IMR-90 (cell line): ENCODE measurements around the gene TTC7B. TPM values are rescaled to one million over a fixed set of nuclear protein-coding genes. Genes with fewer than 3 reads are reported as not detected.

Experiments
- ATAC-seq: fragments of 200-7000 bp; cut with Tn5 transposase; 2 replicates; pipeline ENCODE4 v1.9.1; 2020; ENCODE audit warnings: low read depth, mild to moderate bottlenecking, moderate library complexity
- BruUV-seq: library from RNA; stranded (reverse); fragments of 400-500 nt; replicated peaks from 2 replicates; lab custom pipeline; 2021; lab: Mats Ljungman, UMichigan
- CTCF ChIA-PET: fragments of 300-600 bp; formaldehyde crosslinking; extraction: SDS; loops from one replicate; lab custom pipeline; 2021; ENCODE audit warnings: antibody characterized with exemption; lab: Yijun Ruan, JAX
- POLR2A ChIA-PET: fragments of 300-600 bp; sonication (Branson Sonifier 250); formaldehyde crosslinking; loops from one replicate; lab custom pipeline; 2022; ENCODE audit warnings: antibody characterized with exemption; ENCODE audit not compliant: unreplicated experiment; lab: Charles Lee
- DNase-seq: peaks from one replicate; pipeline ENCODE4 v3.0.0; 2013
- H2AFZ ChIP-seq: replicated peaks from 2 replicates; pipeline ENCODE3; 2013; ENCODE audit warnings: low read length, mild to moderate bottlenecking; ENCODE audit not compliant: poor library complexity
- H2AK5ac ChIP-seq: 2 replicates; pipeline ENCODE4 v1.6.1; 2013; ENCODE audit warnings: low read depth, low read length, inconsistent platforms
- H2AK9ac ChIP-seq: replicated peaks from 2 replicates; pipeline ENCODE3; 2013; ENCODE audit warnings: mild to moderate bottlenecking, low read depth, low read length, moderate library complexity; ENCODE audit not compliant: poor library complexity
- H2BK120ac ChIP-seq: 2 replicates; pipeline ENCODE4 v1.6.1; 2013; ENCODE audit warnings: low read depth, low read length, inconsistent platforms
- H2BK15ac ChIP-seq: 3 replicates; pipeline ENCODE4 v1.6.1; 2013; ENCODE audit warnings: low read depth, low read length, inconsistent platforms
- H2BK20ac ChIP-seq: 2 replicates; pipeline ENCODE4 v1.6.1; 2013; ENCODE audit warnings: low read depth, mild to moderate bottlenecking, inconsistent platforms, low read length, moderate library complexity
- H2BK5ac ChIP-seq: 2 replicates; pipeline ENCODE4 v1.6.1; 2013; ENCODE audit warnings: mild to moderate bottlenecking, low read depth, low read length, inconsistent platforms; ENCODE audit not compliant: poor library complexity, severe bottlenecking
- H3K14ac ChIP-seq: replicated peaks from 2 replicates; pipeline ENCODE4 v1.6.1; 2013; ENCODE audit warnings: low read depth, low read length, inconsistent platforms
- H3K18ac ChIP-seq: 2 replicates; pipeline ENCODE4 v1.6.1; 2013; ENCODE audit warnings: low read depth, low read length, control low read depth
- H3K23ac ChIP-seq: 2 replicates; pipeline ENCODE4 v1.6.1; 2013; ENCODE audit warnings: low read depth, low read length, inconsistent platforms
- H3K27ac ChIP-seq: 2 replicates; pipeline ENCODE4 v1.5.1; 2013; ENCODE audit warnings: mild to moderate bottlenecking, control low read depth, low read length; ENCODE audit not compliant: insufficient read depth
- H3K27me3 ChIP-seq: 2 replicates; pipeline ENCODE4 v1.6.1; 2013; ENCODE audit warnings: low read length; ENCODE audit not compliant: control insufficient read depth, insufficient read depth
- H3K36me3 ChIP-seq: 2 replicates; pipeline ENCODE4 v1.6.1; 2013; ENCODE audit warnings: low read length, mixed read lengths; ENCODE audit not compliant: control insufficient read depth, insufficient read depth
- H3K4ac ChIP-seq: 2 replicates; pipeline ENCODE4 v1.6.1; 2013; ENCODE audit warnings: low read depth, low read length, inconsistent platforms
- H3K4me1 ChIP-seq: 2 replicates; pipeline ENCODE4 v1.6.1; 2013; ENCODE audit warnings: low read length, mixed read lengths; ENCODE audit not compliant: control insufficient read depth, insufficient read depth
- H3K4me2 ChIP-seq: 2 replicates; pipeline ENCODE4 v1.6.1; 2013; ENCODE audit warnings: low read depth, mild to moderate bottlenecking, control low read depth, low read length, moderate library complexity
- H3K4me3 ChIP-seq: 2 replicates; pipeline ENCODE4 v1.5.1; 2013; ENCODE audit warnings: low read depth, mild to moderate bottlenecking, control low read depth, low read length, moderate library complexity; ENCODE audit not compliant: insufficient read depth
- H3K56ac ChIP-seq: 2 replicates; pipeline ENCODE4 v1.6.1; 2013; ENCODE audit warnings: low read length, inconsistent platforms; ENCODE audit not compliant: insufficient read depth; ENCODE audit errors: extremely low read depth
- H3K79me1 ChIP-seq, 2 experiments: 2 replicates each; pipeline ENCODE4 v1.6.1; 2013; ENCODE audit warnings: low read length in 2 of 2, inconsistent platforms in 1 of 2, low read depth in 1 of 2
- H3K9ac ChIP-seq: 2 replicates; pipeline ENCODE4 v1.6.1; 2013; ENCODE audit warnings: low read depth, low read length, control low read depth
- H3K9me1 ChIP-seq: 2 replicates; pipeline ENCODE4 v1.6.1; 2013; ENCODE audit warnings: low read length, inconsistent platforms; ENCODE audit not compliant: insufficient read depth
- H3K9me3 ChIP-seq: 2 replicates; pipeline ENCODE4 v1.6.1; 2013; ENCODE audit warnings: low read length; ENCODE audit not compliant: control insufficient read depth, insufficient read depth
- H4K20me1 ChIP-seq: 2 replicates; pipeline ENCODE4 v1.6.1; 2013; ENCODE audit warnings: low read length, inconsistent platforms; ENCODE audit not compliant: insufficient read depth
- H4K5ac ChIP-seq: 2 replicates; pipeline ENCODE4 v1.6.1; 2013; ENCODE audit warnings: mild to moderate bottlenecking, low read depth, low read length, control low read depth
- H4K8ac ChIP-seq, 2 experiments: 2 replicates each; pipeline ENCODE4 v1.6.1; 2013; ENCODE audit warnings: low read depth in 2 of 2, low read length in 2 of 2, control low read depth in 1 of 2, inconsistent platforms in 1 of 2
- H4K91ac ChIP-seq: 2 replicates; pipeline ENCODE4 v1.6.1; 2013; ENCODE audit warnings: low read depth, low read length, inconsistent platforms; ENCODE audit not compliant: insufficient read depth
- CEBPB ChIP-seq: IDR thresholded peaks from 2 replicates; pipeline ENCODE4 v1.6.1; 2012; ENCODE audit warnings: low read depth, low read length, improper control_type of control experiment
- CHD1 ChIP-seq: IDR thresholded peaks from 2 replicates; pipeline ENCODE4 v1.6.1; 2012; ENCODE audit warnings: low read depth, low read length, improper control_type of control experiment
- CTCF ChIP-seq: conservative IDR thresholded peaks from 2 replicates; pipeline ENCODE4 v1.5.1; 2012; ENCODE audit warnings: mild to moderate bottlenecking, low read depth, low read length, improper control_type of control experiment
- MAFK ChIP-seq: IDR thresholded peaks from 2 replicates; pipeline ENCODE4 v1.6.1; 2012; ENCODE audit warnings: low read depth, low read length, improper control_type of control experiment
- NFE2L2 ChIP-seq: fragments of 150-350 bp; IDR thresholded peaks from 2 replicates; pipeline ENCODE4 v1.6.1; 2016; ENCODE audit warnings: low read depth, mild to moderate bottlenecking, low read length
- RCOR1 ChIP-seq: IDR thresholded peaks from 2 replicates; pipeline ENCODE4 v1.6.1; 2012; ENCODE audit warnings: mild to moderate bottlenecking, low read length, improper control_type of control experiment; ENCODE audit not compliant: insufficient replicate concordance
- WGBS, 2 experiments: methylation state at CpG; one replicate each; pipeline versions ENCODE4 v1.1.5 to v1.1.7; 2013; ENCODE audit warnings: missing lambda C conversion rate in 2 of 2; ENCODE audit not compliant: insufficient read length in 1 of 2; ENCODE audit errors: extremely low coverage in 2 of 2; 5-methylcytosine and 5-hydroxymethylcytosine counted together
- dilution Hi-C: fragments of 300-500 bp; cut with HindIII; formaldehyde crosslinking; loops from one replicate; pipeline ENCODE4 v1.14.3; 2018; ENCODE audit warnings: low sequenced_read_pairs; ENCODE audit not compliant: unreplicated experiment
- in situ Hi-C: fragments of 300-500 bp; cut with MboI; formaldehyde crosslinking; loops from 3 replicates; pipeline ENCODE4 v1.14.3; 2019; ENCODE audit warnings: low sequenced_read_pairs, inconsistent platforms, mixed read lengths
- intact Hi-C: fragments of 100-400 bp; cut with micrococcal nuclease; formaldehyde crosslinking; loops from 2 replicates; pipeline ENCODE4 v1.10.0; 2022
- polyA plus RNA-seq, 3 experiments: library from polyadenylated mRNA; depleted of rRNA; stranded (reverse); fragments of >200 nt; gene quantifications; 2 replicates each; pipeline ENCODE4 v1.2.3, GENCODE V29; 2012; ENCODE audit warnings: low replicate concordance in 1 of 3
- total RNA-seq: library from RNA; depleted of rRNA; stranded (reverse); fragments of >200 nt; gene quantifications from 2 replicates; pipeline ENCODE4 v1.2.3, GENCODE V29; 2012

TTC7B gene
- total and polyA plus RNA-seq, 2 of the 4 experiments (the other 2 are of a cell fraction) = 18.1 to 35.3 TPM

- H2BK20ac ChIP-seq = no peak overlapping the region
- DNase-seq (peak; percentile 46), ATAC-seq (peak; percentile 55)
- H3K4me1 ChIP-seq = peaks cover 9% of the 10 kb centered on the region; the same call in 1 of the 2 replicates
- H3K9ac ChIP-seq = no peak overlapping the region
- CTCF ChIA-PET = interaction anchor here (1.3 to 1.4 kb wide), 2 partner anchors 41 to 200 kb away, joined by 4 to 5 read pairs; no protein-coding TSS in a partner anchor
- H3K79me1 ChIP-seq = no peaks in the 10 kb centered on the region
- H3K27ac ChIP-seq = no peak overlapping the region
- dilution Hi-C loops = no loop called here
- no peak overlapping the region for H3K14ac ChIP-seq
- H3K56ac ChIP-seq = no peak overlapping the region
- intact Hi-C loops = no loop called here
- H3K18ac ChIP-seq = no peak overlapping the region; the same call in 1 of the 2 replicates
- H4K20me1 ChIP-seq = no peaks in the 10 kb centered on the region
- POLR2A ChIA-PET = interaction anchor here (0.6 kb wide), 1 partner anchor 219 kb away, joined by 3 read pairs; no protein-coding TSS in a partner anchor
- H2AK5ac ChIP-seq = peak overlapping the region; percentile 23; the same call in 1 of the 2 replicates
- no TSS peak for BruUV-seq
- TF ChIP-seq CEBPB (no peak), CTCF (0 out of 2 replicates have a peak, but pooled peaks have one; percentile 6), NFE2L2 (peak; percentile 94), MAFK (peak; percentile 67), RCOR1 (no peak), CHD1 (no peak)
- no peak overlapping the region for H4K8ac ChIP-seq
- no peak overlapping the region for H2AK9ac ChIP-seq
- H3K27me3 ChIP-seq = no peaks in the 10 kb centered on the region
- no peak overlapping the region for H2BK15ac ChIP-seq
- no peak overlapping the region for H2AFZ ChIP-seq
- no CpG with 5 or more reads among the region's 12 CpGs for WGBS, 2 experiments
- H4K91ac ChIP-seq = no peak overlapping the region
- no peaks in the 10 kb centered on the region for H3K9me3 ChIP-seq
- H4K5ac ChIP-seq = no peak overlapping the region
- no peak overlapping the region for H3K4me3 ChIP-seq
- no peak overlapping the region for H2BK120ac ChIP-seq
- no peak overlapping the region for H3K23ac ChIP-seq
- H3K4ac ChIP-seq = no peak overlapping the region
- H3K9me1 ChIP-seq = peaks cover 12% of the 10 kb centered on the region; the same call in 1 of the 2 replicates
- H2BK5ac ChIP-seq = no peak overlapping the region
- H3K36me3 ChIP-seq = no peaks in the 10 kb centered on the region
- H3K4me2 ChIP-seq = no peak overlapping the region
- in situ Hi-C loops = no loop called here
These were observed 216.3 kb downstream of the TTC7B start for GRCh38 chr14:90599748-90600507.
